Measurements from ENCODE around the gene CCDC27.

GRCh38 chr1:3759164-3759563, 6.9 kb downstream of the CCDC27 start:
- TF ChIP-seq GATA2 (IDR thresholded peaks at IDR 0.05; ENCODE audit: low read depth, low read length) (no peak), GATA3 (IDR thresholded peaks at IDR 0.05; ENCODE audit: low read depth, low read length) (no peak)

All from SH-SY5Y (cell line).